ENCODE data around the gene EXOC4. TPM values are rescaled to one million over a fixed set of nuclear protein-coding genes. Genes with fewer than 3 reads are reported as not detected.

Gene EXOC4
- total and polyA plus RNA-seq, 2 of the 8 experiments (the other 6 are each of a cell fraction or from before 2014, with no cell fraction given): 27.0 to 67.3 TPM

- TF ChIP-seq SIN3A (conservative IDR thresholded peaks at IDR 0.05 in 1 of 2, IDR thresholded peaks at IDR 0.05 in 1 of 2; ENCODE audit: low read depth in 1 of 2, low read length in 2 of 2): no peak
- no peak for TF ChIP-seq TCF12 (IDR thresholded peaks at IDR 0.05; ENCODE audit: low read depth, low read length)
- no peak for TF ChIP-seq SIX5 (IDR thresholded peaks at IDR 0.05; ENCODE audit: low read depth, low read length)
- TF ChIP-seq RFX5 (IDR thresholded peaks at IDR 0.05; ENCODE audit: borderline replicate concordance, low read depth, low read length): no peak
These were observed 20.3 kb downstream of the EXOC4 start (continued) for GRCh38 chr7:133273227-133273626.
